ENCODE results near the gene RADIL.

GRCh38 chr7:4842319-4843064 lies 41.0 kb downstream of the RADIL start:
- TF ChIP-seq CTCF (IDR thresholded peaks at IDR 0.05) = no peak
- TF ChIP-seq POLR2A (IDR thresholded peaks at IDR 0.05) = no peak
- no peak for TF ChIP-seq EP300 (IDR thresholded peaks at IDR 0.05)

All from tibial nerve (tissue), 4 donors.